ENCODE measurements around the gene AADACL3.

The AADACL3 gene

GRCh38 chr1:12696658-12697057 lies 19.3 kb upstream of the AADACL3 start:
- H3K9me2 ChIP-seq (replicated peaks; ENCODE audit: low read depth, low read length): 0 out of 2 replicates have a peak, but pooled peaks cover 3% of the 10 kb centered on the region
- H4K20me1 ChIP-seq (ENCODE audit: insufficient read depth, low read length, poor library complexity, severe bottlenecking): no peaks in the 10 kb centered on the region
- no peaks in the 10 kb centered on the region for H3K27me3 ChIP-seq (ENCODE audit: insufficient read depth, low read length, poor library complexity, severe bottlenecking)
- no peak overlapping the region for H2AFZ ChIP-seq (ENCODE audit: low read length)
- H3K4me2 ChIP-seq (ENCODE audit: low read depth, low read length, poor library complexity, severe bottlenecking): no peak overlapping the region
- no peaks in the 10 kb centered on the region for H3K79me2 ChIP-seq (ENCODE audit: insufficient read depth, low read length)
- H3K9me3 ChIP-seq (ENCODE audit: insufficient read depth, low read depth, low read length): no peaks in the 10 kb centered on the region
- H3K9ac ChIP-seq (ENCODE audit: low read depth, low read length, poor library complexity, severe bottlenecking): no peak overlapping the region
- H3K36me3 ChIP-seq (ENCODE audit: insufficient read depth, low read length): no peaks in the 10 kb centered on the region
- H3K4me3 ChIP-seq (ENCODE audit: low read length, poor library complexity, severe bottlenecking): no peak overlapping the region
- no peaks in the 10 kb centered on the region for H3F3A ChIP-seq (ENCODE audit: low read depth)
- TF ChIP-seq EZH2phosphoT487 (IDR thresholded peaks at IDR 0.05; ENCODE audit: borderline replicate concordance): no peak
- TF ChIP-seq CTCF (conservative IDR thresholded peaks at IDR 0.05; ENCODE audit: low read length): no peak
- no peaks in the 10 kb centered on the region for H3K4me1 ChIP-seq (ENCODE audit: insufficient read depth, low read length, poor library complexity, severe bottlenecking)

- H3K9me3 ChIP-seq (ENCODE audit: insufficient read depth, low read depth, low read length): no peaks in the 10 kb centered on the region
- no peaks in the 10 kb centered on the region for H3K79me2 ChIP-seq (ENCODE audit: insufficient read depth, low read length)
- no peaks in the 10 kb centered on the region for H3K36me3 ChIP-seq (ENCODE audit: insufficient read depth, low read length)
- H3K4me3 ChIP-seq (ENCODE audit: low read length, poor library complexity, severe bottlenecking): no peak overlapping the region
- no peak overlapping the region for H3K4me2 ChIP-seq (ENCODE audit: low read depth, low read length, poor library complexity, severe bottlenecking)
- H3K4me1 ChIP-seq (ENCODE audit: insufficient read depth, low read length, poor library complexity, severe bottlenecking): no peaks in the 10 kb centered on the region
- no peaks in the 10 kb centered on the region for H4K20me1 ChIP-seq (ENCODE audit: insufficient read depth, low read length, poor library complexity, severe bottlenecking)
- TF ChIP-seq CTCF (conservative IDR thresholded peaks at IDR 0.05; ENCODE audit: low read length) (no peak), EZH2phosphoT487 (IDR thresholded peaks at IDR 0.05; ENCODE audit: borderline replicate concordance) (no peak)
- no peak overlapping the region for H3K9ac ChIP-seq (ENCODE audit: low read depth, low read length, poor library complexity, severe bottlenecking)
- no peak overlapping the region for H2AFZ ChIP-seq (ENCODE audit: low read length)
- 0 out of 2 replicates have a peak, but pooled peaks cover 3% of the 10 kb centered on the region for H3K9me2 ChIP-seq (replicated peaks; ENCODE audit: low read depth, low read length)
- H3F3A ChIP-seq (ENCODE audit: low read depth): no peaks in the 10 kb centered on the region
- no peaks in the 10 kb centered on the region for H3K27me3 ChIP-seq (ENCODE audit: insufficient read depth, low read length, poor library complexity, severe bottlenecking)
These were observed 18.5 kb upstream of the AADACL3 start for GRCh38 chr1:12697397-12697796.

- H3K27me3 ChIP-seq (ENCODE audit: insufficient read depth, low read length, poor library complexity, severe bottlenecking): no peaks in the 10 kb centered on the region
- H3K79me2 ChIP-seq (ENCODE audit: insufficient read depth, low read length): no peaks in the 10 kb centered on the region
- no peaks in the 10 kb centered on the region for H3K9me2 ChIP-seq (replicated peaks; ENCODE audit: low read depth, low read length)
- no peaks in the 10 kb centered on the region; the same call in 1 of the 2 replicates for H3K9me3 ChIP-seq (ENCODE audit: insufficient read depth, low read depth, low read length)
- no peak for TF ChIP-seq EZH2phosphoT487 (IDR thresholded peaks at IDR 0.05; ENCODE audit: borderline replicate concordance)
- no peaks in the 10 kb centered on the region for H3K4me1 ChIP-seq (ENCODE audit: insufficient read depth, low read length, poor library complexity, severe bottlenecking)
- no peak overlapping the region for H2AFZ ChIP-seq (ENCODE audit: low read length)
- no peaks in the 10 kb centered on the region for H3K36me3 ChIP-seq (ENCODE audit: insufficient read depth, low read length)
- no peak overlapping the region for H3K4me2 ChIP-seq (ENCODE audit: low read depth, low read length, poor library complexity, severe bottlenecking)
- H3F3A ChIP-seq (ENCODE audit: low read depth): no peaks in the 10 kb centered on the region
- no peak overlapping the region for H3K4me3 ChIP-seq (ENCODE audit: low read length, poor library complexity, severe bottlenecking)
- H4K20me1 ChIP-seq (ENCODE audit: insufficient read depth, low read length, poor library complexity, severe bottlenecking): no peaks in the 10 kb centered on the region
- H3K9ac ChIP-seq (ENCODE audit: low read depth, low read length, poor library complexity, severe bottlenecking): no peak overlapping the region
These were observed 12.0 kb upstream of the AADACL3 start for GRCh38 chr1:12703821-12704451.

GRCh38 chr1:12706061-12706460 lies 9.8 kb upstream of the AADACL3 start:
- H3K9me2 ChIP-seq (replicated peaks; ENCODE audit: low read depth, low read length): no peaks in the 10 kb centered on the region
- no peaks in the 10 kb centered on the region for H3F3A ChIP-seq (ENCODE audit: low read depth)
- no peaks in the 10 kb centered on the region for H4K20me1 ChIP-seq (ENCODE audit: insufficient read depth, low read length, poor library complexity, severe bottlenecking)
- H3K4me3 ChIP-seq (ENCODE audit: low read length, poor library complexity, severe bottlenecking): no peak overlapping the region
- no peak for TF ChIP-seq EZH2phosphoT487 (IDR thresholded peaks at IDR 0.05; ENCODE audit: borderline replicate concordance)
- TF ChIP-seq CTCF (conservative IDR thresholded peaks at IDR 0.05; ENCODE audit: low read length): no peak
- no peaks in the 10 kb centered on the region; the same call in 1 of the 2 replicates for H3K9me3 ChIP-seq (ENCODE audit: insufficient read depth, low read depth, low read length)
- H2AFZ ChIP-seq (ENCODE audit: low read length): no peak overlapping the region
- H3K79me2 ChIP-seq (ENCODE audit: insufficient read depth, low read length): no peaks in the 10 kb centered on the region
- no peak overlapping the region for H3K4me2 ChIP-seq (ENCODE audit: low read depth, low read length, poor library complexity, severe bottlenecking)
- no peak overlapping the region for H3K9ac ChIP-seq (ENCODE audit: low read depth, low read length, poor library complexity, severe bottlenecking)
- H3K36me3 ChIP-seq (ENCODE audit: insufficient read depth, low read length): no peaks in the 10 kb centered on the region
- no peaks in the 10 kb centered on the region for H3K4me1 ChIP-seq (ENCODE audit: insufficient read depth, low read length, poor library complexity, severe bottlenecking)
- no peaks in the 10 kb centered on the region for H3K27me3 ChIP-seq (ENCODE audit: insufficient read depth, low read length, poor library complexity, severe bottlenecking)
